Lower leg skin (tissue), 4 donors: ENCODE measurements around the gene PEX3. TPM values are rescaled to one million over a fixed set of nuclear protein-coding genes. Genes with fewer than 3 reads are reported as not detected.
A peak's percentile ranks its signal among the peaks of the same experiment; 100 is the strongest.

Experiments used
- DNase-seq, 2 donors: peaks; one replicate each; pipeline ENCODE4 v3.0.0-alpha.2; 2019; ENCODE audit warnings: low spot score in 2 of 2
- H3K4me3 ChIP-seq: fragments of 200-600 bp; sonication (generic); 2 replicates; pipeline ENCODE4 v1.5.1; 2017; ENCODE audit warnings: mild to moderate bottlenecking, low read depth; ENCODE audit not compliant: poor library complexity, severe bottlenecking
- CTCF ChIP-seq, 3 donors: fragments of 450-650 bp; IDR thresholded peaks; one replicate each; pipeline ENCODE4 v1.5.1; 2016; ENCODE audit warnings: antibody characterized with exemption in 3 of 3, mild to moderate bottlenecking in 3 of 3, moderate library complexity in 2 of 3
- POLR2A ChIP-seq, 2 donors: fragments of 450-650 bp; IDR thresholded peaks; one replicate each; pipeline ENCODE4 v1.6.1; 2016 to 2017; ENCODE audit warnings: antibody characterized with exemption in 2 of 2, mild to moderate bottlenecking in 1 of 2, moderate library complexity in 1 of 2
- WGBS, 2 donors: methylation state at CpG; one replicate each; pipeline ENCODE4 v1.1.5; 2018; 5-methylcytosine and 5-hydroxymethylcytosine counted together
- intact Hi-C: fragments of 100-400 bp; cut with DNase I; formaldehyde crosslinking; loops from one replicate; pipeline ENCODE4 v1.15.0; 2023; ENCODE audit warnings: low total_unique reads
- total RNA-seq, 4 donors: library from RNA; depleted of rRNA; stranded (reverse); fragments of >200 nt; gene quantifications; one replicate each; pipeline ENCODE4 v1.1.0, GENCODE V29; 2016

PEX3 gene
- total RNA-seq, 4 donors from 2014 or later: 15.5 to 22.4 (median 18.4) TPM

- TF ChIP-seq POLR2A (IDR thresholded peaks at IDR 0.05): no peak
- TF ChIP-seq CTCF (IDR thresholded peaks at IDR 0.05): no peak
- 94 to 98% methylated on average over 3 of the region's 3 CpGs for WGBS, 2 donors
- DNase-seq: no peak
- no peak overlapping the region for H3K4me3 ChIP-seq
- intact Hi-C loops: no loop called here
Observed at GRCh38 chr6:143414769-143415168, 35.8 kb upstream of the PEX3 start.

GRCh38 chr6:143419526-143419925, 31.1 kb upstream of the PEX3 start:
- intact Hi-C loops: no loop called here
- no peak for TF ChIP-seq POLR2A (IDR thresholded peaks at IDR 0.05)
- no peak for TF ChIP-seq CTCF (IDR thresholded peaks at IDR 0.05)
- no peak overlapping the region for H3K4me3 ChIP-seq
- DNase-seq: no peak
- 89 to 95% methylated on average over 6 of the region's 6 CpGs for WGBS, 2 donors

GRCh38 chr6:143426026-143426425, 24.6 kb upstream of the PEX3 start:
- no peak for DNase-seq
- 89 to 98% methylated on average over 2 of the region's 2 CpGs for whole genome bisulfite sequencing, 2 donors
- TF ChIP-seq POLR2A (IDR thresholded peaks at IDR 0.05): no peak
- TF ChIP-seq CTCF (IDR thresholded peaks at IDR 0.05): no peak
- intact Hi-C loops: loop anchor here (5.0 kb wide), 1 partner anchor 734 kb away; no protein-coding TSS in a partner anchor
- no peak overlapping the region for H3K4me3 ChIP-seq

GRCh38 chr6:143427109-143427817, 23.3 kb upstream of the PEX3 start:
- DNase-seq: peak; percentile 55 to 94
- intact Hi-C loops: loop anchor here (5.0 kb wide), 1 partner anchor 735 kb away; no protein-coding TSS in a partner anchor
- 11 to 19% methylated on average over 4 of the region's 4 CpGs for WGBS, 2 donors

GRCh38 chr6:143429970-143430369, 20.6 kb upstream of the PEX3 start:
- TF ChIP-seq POLR2A (IDR thresholded peaks at IDR 0.05): no peak
- TF ChIP-seq CTCF (IDR thresholded peaks at IDR 0.05): no peak
- intact Hi-C loops: loop anchor here (5.0 kb wide), 1 partner anchor 738 kb away; no protein-coding TSS in a partner anchor
- H3K4me3 ChIP-seq: no peak overlapping the region
- 91 to 97% methylated on average over 4 of the region's 4 CpGs for WGBS, 2 donors
- DNase-seq: no peak

More at GRCh38 chr6:143427109-143427817, 23.3 kb upstream of the PEX3 start:
- TF ChIP-seq POLR2A (IDR thresholded peaks at IDR 0.05) (no peak), CTCF (IDR thresholded peaks at IDR 0.05) (peak in 1 of 3 donors; percentile 73)
- no peak overlapping the region for H3K4me3 ChIP-seq
